Measurements from ENCODE around the gene KAT2B. TPM values are rescaled to one million over a fixed set of nuclear protein-coding genes. Genes with fewer than 3 reads are reported as not detected.

The KAT2B gene
- polyA plus RNA-seq, 1 donor from 2014 or later: 14.2 TPM

GRCh38 chr3:20111836-20112235 lies 71.6 kb downstream of the KAT2B start (continued):
- TF ChIP-seq RAD21 (conservative IDR thresholded peaks at IDR 0.05): no peak

- Histone ChIP-seq H3K9me2 (ENCODE audit: insufficient read depth, low read length) (no peaks in the 10 kb centered on the region), H2AFZ (ENCODE audit: low read depth, low read length) (no peak overlapping the region), H3K79me2 (replicated peaks; ENCODE audit: insufficient read depth, low read length) (no peaks in the 10 kb centered on the region), H3F3A (ENCODE audit: insufficient read depth, low read length, poor library complexity, severe bottlenecking) (no peaks in the 10 kb centered on the region), H3K36me3 (ENCODE audit: insufficient read depth, low read length) (peaks cover 9% of the 10 kb centered on the region), H3K9me3 (ENCODE audit: low read length) (no peaks in the 10 kb centered on the region), H3K4me3 (ENCODE audit: low read length) (no peak overlapping the region), H4K20me1 (ENCODE audit: insufficient read depth) (no peaks in the 10 kb centered on the region), H3K27me3 (ENCODE audit: insufficient read depth, low read depth, low read length) (no peaks in the 10 kb centered on the region), H3K27ac (ENCODE audit: low read length) (no peak overlapping the region), H3K4me2 (ENCODE audit: low read length) (no peak overlapping the region), H3K9ac (ENCODE audit: low read length) (no peak overlapping the region)
- TF ChIP-seq CTCF (IDR thresholded peaks at IDR 0.05; ENCODE audit: poor library complexity, severe bottlenecking): no peak
- TF ChIP-seq MXI1 (conservative IDR thresholded peaks at IDR 0.05; ENCODE audit: poor library complexity, severe bottlenecking): no peak
- no peak for TF ChIP-seq REST (IDR thresholded peaks at IDR 0.05; ENCODE audit: borderline replicate concordance)
- no peak for TF ChIP-seq POLR2AphosphoS5 (IDR thresholded peaks at IDR 0.05)
- TF ChIP-seq SMC3 (conservative IDR thresholded peaks at IDR 0.05; ENCODE audit: poor library complexity): no peak
- TF ChIP-seq TAF1 (IDR thresholded peaks at IDR 0.05; ENCODE audit: low read depth): no peak
- no peak for TF ChIP-seq EP300 (conservative IDR thresholded peaks at IDR 0.05; ENCODE audit: poor library complexity, severe bottlenecking)
- TF ChIP-seq EZH2 (IDR thresholded peaks at IDR 0.05; ENCODE audit: borderline replicate concordance, insufficient read depth, low read length, poor library complexity, severe bottlenecking): no peak
- no peak for TF ChIP-seq RAD21 (conservative IDR thresholded peaks at IDR 0.05)
Observed at GRCh38 chr3:20121088-20121487, 80.8 kb downstream of the KAT2B start.

- no peak overlapping the region for H3K27ac ChIP-seq (ENCODE audit: low read length)
- H3K27me3 ChIP-seq (ENCODE audit: insufficient read depth, low read depth, low read length): no peaks in the 10 kb centered on the region
- H3K4me2 ChIP-seq (ENCODE audit: low read length): no peak overlapping the region
- no peaks in the 10 kb centered on the region for H3F3A ChIP-seq (ENCODE audit: insufficient read depth, low read length, poor library complexity, severe bottlenecking)
- H3K9ac ChIP-seq (ENCODE audit: low read length): no peak overlapping the region
- no peak overlapping the region for H2AFZ ChIP-seq (ENCODE audit: low read depth, low read length)
- no peaks in the 10 kb centered on the region for H3K9me2 ChIP-seq (ENCODE audit: insufficient read depth, low read length)
- no peak overlapping the region for H3K4me3 ChIP-seq (ENCODE audit: low read length)
- no peaks in the 10 kb centered on the region for H3K9me3 ChIP-seq (ENCODE audit: low read length)
- no peaks in the 10 kb centered on the region for H3K79me2 ChIP-seq (replicated peaks; ENCODE audit: insufficient read depth, low read length)
- peaks cover 9% of the 10 kb centered on the region for H3K36me3 ChIP-seq (ENCODE audit: insufficient read depth, low read length)
- TF ChIP-seq CTCF (IDR thresholded peaks at IDR 0.05; ENCODE audit: poor library complexity, severe bottlenecking) (no peak), EP300 (conservative IDR thresholded peaks at IDR 0.05; ENCODE audit: poor library complexity, severe bottlenecking) (no peak), POLR2AphosphoS5 (IDR thresholded peaks at IDR 0.05) (no peak), REST (IDR thresholded peaks at IDR 0.05; ENCODE audit: borderline replicate concordance) (no peak), MXI1 (conservative IDR thresholded peaks at IDR 0.05; ENCODE audit: poor library complexity, severe bottlenecking) (no peak), EZH2 (IDR thresholded peaks at IDR 0.05; ENCODE audit: borderline replicate concordance, insufficient read depth, low read length, poor library complexity, severe bottlenecking) (no peak), TAF1 (IDR thresholded peaks at IDR 0.05; ENCODE audit: low read depth) (no peak), RAD21 (conservative IDR thresholded peaks at IDR 0.05) (no peak), SMC3 (conservative IDR thresholded peaks at IDR 0.05; ENCODE audit: poor library complexity) (no peak)
- no peaks in the 10 kb centered on the region for H4K20me1 ChIP-seq (ENCODE audit: insufficient read depth)
Observed at GRCh38 chr3:20123131-20123652, 82.9 kb downstream of the KAT2B start.

Measured in neural cell (in vitro differentiated cells).